ENCODE results near the gene MED22.

- TF ChIP-seq CTCF (IDR thresholded peaks at IDR 0.05; ENCODE audit: insufficient read depth, low read length) (no peak), REST (IDR thresholded peaks at IDR 0.05; ENCODE audit: insufficient replicate concordance, low read depth) (no peak), POLR2AphosphoS5 (IDR thresholded peaks at IDR 0.05; ENCODE audit: low read depth) (no peak), GABPA (IDR thresholded peaks at IDR 0.05; ENCODE audit: low read depth) (no peak), SPI1 (IDR thresholded peaks at IDR 0.05; ENCODE audit: borderline replicate concordance, low read depth) (no peak)
Measured at GRCh38 chr9:133333566-133333965, 14.4 kb downstream of the MED22 start.

Data from HL-60 (cell line).